NCI-H1092 (cell line): ENCODE results near the gene SPNS1.

Experiments
- DNase-seq: peaks from one replicate; lab custom pipeline; 2025; lab: John Stamatoyannopoulos, UW

Gene SPNS1

DNA sequence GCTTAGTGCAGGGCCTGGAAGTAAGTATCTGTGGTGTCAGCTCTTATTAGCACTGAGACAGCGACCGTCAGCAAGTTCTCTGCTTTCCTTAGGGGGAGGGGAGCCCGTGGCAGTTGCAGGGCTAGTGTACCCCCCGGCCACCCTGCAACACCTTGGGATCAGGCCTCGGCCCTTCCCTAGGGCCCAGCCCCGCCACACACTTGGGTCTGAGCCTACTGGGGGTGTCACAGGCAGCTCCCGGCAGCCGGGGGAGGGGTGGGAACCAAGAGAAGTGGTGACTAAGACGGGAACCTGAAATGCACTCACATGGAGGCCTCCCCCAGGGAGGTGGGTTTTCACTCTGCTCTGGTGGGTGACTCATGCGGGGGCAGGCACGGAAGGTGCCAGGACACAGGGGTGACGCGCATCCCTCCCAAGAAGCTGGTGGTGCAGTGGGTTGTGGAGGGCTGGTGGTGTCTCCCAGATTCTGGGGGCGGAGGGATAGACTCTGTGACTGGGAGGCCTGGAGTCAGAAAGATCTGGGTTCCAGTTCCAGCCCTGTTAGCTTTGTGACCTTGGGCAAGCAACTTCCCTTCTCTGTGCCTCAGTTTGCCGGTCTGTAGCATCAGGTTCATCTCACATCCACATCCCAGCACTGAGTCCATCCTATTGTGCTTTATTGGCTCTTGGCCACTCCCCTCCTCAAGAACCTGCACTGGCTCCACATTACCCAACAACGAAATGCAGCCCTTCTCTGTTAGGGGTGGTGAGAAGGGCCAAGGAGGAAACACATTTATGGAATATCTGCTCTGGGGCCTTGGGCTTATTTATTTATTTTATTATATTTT lies 54.8 kb downstream of the SPNS1 start:
- no peak for DNase-seq

- DNase-seq, result no peak
Observed at GRCh38 chr16:29030086-29030840, 55.7 kb downstream of the SPNS1 start.
